Transverse colon (tissue), 4 donors: ENCODE results near the gene ATOSB. TPM values are rescaled to one million over a fixed set of nuclear protein-coding genes. Genes with fewer than 3 reads are reported as not detected.

Experiments used
- DNase-seq: peaks from one replicate; pipeline ENCODE4 v3.0.0-alpha.2; 2019
- H3K27ac ChIP-seq, 4 donors: fragments of 200-600 bp; sonication (generic); 2 replicates each; pipeline ENCODE4 v1.5.1; 2016 to 2018; ENCODE audit warnings: inconsistent platforms in 4 of 4
- H3K27me3 ChIP-seq: fragments of 200-600 bp; sonication (generic); 2 replicates; pipeline ENCODE4 v1.5.1; 2017; ENCODE audit warnings: inconsistent platforms
- H3K36me3 ChIP-seq, 4 donors: fragments of 200-600 bp; sonication (generic); 2 replicates each; pipeline ENCODE4 v1.5.1; 2017 to 2019; ENCODE audit warnings: inconsistent platforms in 4 of 4
- H3K4me1 ChIP-seq, 4 donors: fragments of 200-600 bp; sonication (generic); 2 replicates each; pipeline ENCODE4 v1.5.1; 2017 to 2020; ENCODE audit warnings: inconsistent platforms in 4 of 4
- H3K4me3 ChIP-seq, 4 donors: fragments of 200-600 bp; sonication (generic); 1 replicate in 1 of 4; 2 replicates in 3 of 4; pipeline versions ENCODE4 v1.5.1 to v1.6.1; 2017 to 2019; ENCODE audit warnings: inconsistent platforms in 4 of 4
- H3K9me3 ChIP-seq, 2 donors: fragments of 200-600 bp; sonication (generic); 2 replicates each; pipeline ENCODE4 v1.5.1; 2017 to 2019; ENCODE audit warnings: inconsistent platforms in 2 of 2
- CTCF ChIP-seq, 5 experiments: fragments of 200-600 bp in 3 of 5; fragments of 450-650 bp in 2 of 5; sonication (generic) in 3 of 5; IDR thresholded peaks; 1 replicate in 2 of 5; 2 replicates in 3 of 5; pipeline ENCODE4 v1.5.1; 2016 to 2017; ENCODE audit warnings: antibody characterized with exemption in 5 of 5, inconsistent platforms in 3 of 5, mild to moderate bottlenecking in 2 of 5, moderate library complexity in 1 of 5
- EP300 ChIP-seq: sonication (generic); formaldehyde crosslinking; IDR thresholded peaks from one replicate; pipeline ENCODE4 v1.6.1; 2017; ENCODE audit warnings: antibody characterized with exemption, low read depth
- POLR2A ChIP-seq: fragments of 450-650 bp; IDR thresholded peaks from one replicate; pipeline ENCODE4 v1.6.1; 2016; ENCODE audit warnings: antibody characterized with exemption, mild to moderate bottlenecking, moderate library complexity
- POLR2AphosphoS5 ChIP-seq, 3 donors: sonication (generic); formaldehyde crosslinking; IDR thresholded peaks; one replicate each; pipeline ENCODE4 v1.6.1; 2016; ENCODE audit warnings: antibody characterized with exemption in 3 of 3
- WGBS, 2 donors: methylation state at CpG; one replicate each; pipeline ENCODE4 v1.1.5; 2018; ENCODE audit warnings: low coverage in 1 of 2; 5-methylcytosine and 5-hydroxymethylcytosine counted together
- in situ Hi-C, 4 donors: fragments of 200-750 bp; cut with MboI; loops; one replicate each; pipeline versions ENCODE4 v1.15.0 to v1.15.1; 2017; ENCODE audit warnings: low sequenced_read_pairs in 3 of 4, low pct_ligation_motif_present in 1 of 4, low pct_unique_long_range_greater_than_20kb in 1 of 4
- intact Hi-C: fragments of 100-400 bp; cut with DNase I; formaldehyde crosslinking; loops from one replicate; pipeline ENCODE4 v1.15.1; 2023; ENCODE audit warnings: low total_unique reads
- total RNA-seq, 4 donors: library from RNA; depleted of rRNA; stranded (reverse); fragments of >200 nt; gene quantifications; one replicate each; pipeline ENCODE4 v1.1.0, GENCODE V29; 2016

The ATOSB gene
- total RNA-seq, 4 donors from 2014 or later = 23.9 to 30.0 (median 27.3) TPM

DNA sequence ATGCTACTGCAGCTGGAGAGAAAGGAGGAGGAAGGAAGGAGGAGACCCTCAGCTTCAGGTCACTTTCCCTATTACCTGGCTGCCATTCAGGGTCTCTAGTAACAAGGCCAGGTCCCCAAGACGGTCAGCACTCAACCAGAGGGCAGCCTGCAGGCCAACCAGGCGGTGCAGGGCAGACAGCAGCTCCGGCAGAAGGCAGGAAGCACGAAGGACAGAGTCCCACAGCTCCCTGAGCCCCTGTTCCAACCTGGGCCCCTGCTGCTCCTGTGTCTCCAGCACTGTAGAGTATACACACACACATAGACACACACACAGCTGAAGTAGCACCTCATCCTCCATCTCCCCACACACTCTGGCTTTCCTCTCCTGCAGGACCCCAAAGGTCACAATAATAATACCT lies 37.6 kb downstream of the ATOSB start:
- WGBS, 2 donors = 96% methylated on average over 4 of the region's 4 CpGs; no CpG with 5 or more reads in 1 of the 2 donors
- Histone ChIP-seq H3K9me3 (no peaks in the 10 kb centered on the region), H3K4me1 (peaks cover 5 to 22% (median 15%) of the 10 kb centered on the region in 4 donors), H3K36me3 (no peaks in the 10 kb centered on the region), H3K27me3 (no peaks in the 10 kb centered on the region), H3K4me3 (no peak overlapping the region), H3K27ac (no peak overlapping the region)
- TF ChIP-seq POLR2AphosphoS5 (IDR thresholded peaks at IDR 0.05) (no peak), CTCF (IDR thresholded peaks at IDR 0.05) (no peak), EP300 (no peak), POLR2A (no peak)
- DNase-seq = no peak
- in situ Hi-C loops = no loop called here
- intact Hi-C loops = no loop called here

DNA sequence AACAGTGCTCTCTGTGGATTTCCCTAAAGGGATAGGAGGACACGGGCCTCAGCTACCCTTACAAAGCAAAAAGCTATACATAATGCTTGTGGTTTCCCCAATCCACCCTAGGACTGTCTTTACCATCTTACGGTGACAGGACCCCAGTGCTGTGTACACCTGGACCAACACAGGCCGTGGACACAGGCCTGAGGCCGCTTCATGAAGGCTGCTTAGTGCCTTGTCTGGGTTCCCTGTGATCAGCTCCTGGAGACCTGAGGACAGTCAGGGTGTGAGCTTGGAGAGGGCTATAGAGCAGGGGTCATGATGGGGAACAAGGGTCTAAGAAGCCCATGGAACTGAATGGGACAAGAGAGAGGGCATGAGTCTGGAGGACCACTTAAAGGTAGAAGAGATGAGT lies 38.8 kb downstream of the ATOSB start:
- intact Hi-C loops (no loop called here), in situ Hi-C loops (no loop called here)
- no peak overlapping the region for H3K27ac ChIP-seq
- H3K4me1 ChIP-seq = peaks cover 5 to 25% (median 15%) of the 10 kb centered on the region in 4 donors
- DNase-seq = no peak
- WGBS, 2 donors = 92% methylated on average over 4 of the region's 4 CpGs; no CpG with 5 or more reads in 1 of the 2 donors
- no peak overlapping the region for H3K4me3 ChIP-seq
- TF ChIP-seq POLR2A (no peak), CTCF (IDR thresholded peaks at IDR 0.05) (no peak)
- H3K9me3 ChIP-seq = no peaks in the 10 kb centered on the region
- no peaks in the 10 kb centered on the region for H3K36me3 ChIP-seq
- H3K27me3 ChIP-seq = no peaks in the 10 kb centered on the region

DNA sequence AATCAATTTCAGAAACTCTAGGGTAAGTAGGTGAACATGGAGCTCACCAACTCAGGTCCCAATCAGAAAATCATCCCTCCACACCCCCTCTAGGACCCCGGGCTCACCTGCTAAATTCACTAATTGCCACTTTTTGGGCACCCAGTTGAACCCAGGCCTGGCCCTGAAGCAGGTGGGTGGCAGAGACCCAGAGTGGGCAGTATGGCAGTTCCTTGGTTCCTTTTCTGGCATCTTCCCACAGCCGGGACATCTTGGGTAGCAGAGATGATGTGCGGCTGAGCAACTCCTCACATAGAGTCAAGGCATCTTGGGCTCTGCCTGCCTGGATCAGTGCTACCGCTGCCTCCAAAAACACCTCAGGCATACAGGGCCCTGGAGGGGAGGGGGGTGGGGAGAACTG lies 40.3 kb downstream of the ATOSB start:
- H3K9me3 ChIP-seq = no peaks in the 10 kb centered on the region
- WGBS, 2 donors = 98% methylated on average over 4 of the region's 4 CpGs; no CpG with 5 or more reads in 1 of the 2 donors
- H3K4me3 ChIP-seq = no peak overlapping the region
- no peaks in the 10 kb centered on the region for H3K36me3 ChIP-seq
- DNase-seq = no peak
- no peaks in the 10 kb centered on the region for H3K27me3 ChIP-seq
- in situ Hi-C loops (no loop called here), intact Hi-C loops (no loop called here)
- H3K4me1 ChIP-seq = peaks cover 10 to 29% (median 22%) of the 10 kb centered on the region in 4 donors
- TF ChIP-seq POLR2AphosphoS5 (IDR thresholded peaks at IDR 0.05) (no peak), POLR2A (no peak), CTCF (IDR thresholded peaks at IDR 0.05) (no peak), EP300 (no peak)
- no peak overlapping the region for H3K27ac ChIP-seq

DNA sequence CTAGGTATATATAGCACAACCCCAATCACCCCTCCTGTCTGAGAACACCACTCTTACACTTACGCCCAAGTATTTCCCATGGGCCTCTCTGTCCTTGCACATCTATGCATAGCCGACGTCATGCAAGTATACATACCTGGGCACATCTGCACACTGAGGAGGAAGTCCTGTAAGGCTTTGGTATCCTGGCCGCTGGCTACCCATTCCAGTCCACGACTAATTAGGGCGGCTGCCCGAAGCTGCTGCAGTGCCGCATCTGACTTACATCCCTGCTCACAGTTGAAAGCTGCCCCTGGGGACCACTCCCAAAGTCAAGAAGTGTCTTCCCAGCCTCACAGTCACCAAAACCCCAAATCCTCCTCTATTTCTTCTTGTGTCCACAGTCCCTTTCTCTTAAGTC lies 40.9 kb downstream of the ATOSB start:
- H3K4me3 ChIP-seq = no peak overlapping the region
- no peaks in the 10 kb centered on the region for H3K36me3 ChIP-seq
- no peaks in the 10 kb centered on the region for H3K9me3 ChIP-seq
- H3K4me1 ChIP-seq = peaks cover 16 to 33% (median 26%) of the 10 kb centered on the region in 4 donors
- no peaks in the 10 kb centered on the region for H3K27me3 ChIP-seq
- H3K27ac ChIP-seq = no peak overlapping the region
- TF ChIP-seq CTCF (IDR thresholded peaks at IDR 0.05) (no peak), POLR2A (no peak), EP300 (no peak)
- in situ Hi-C loops (no loop called here), intact Hi-C loops (no loop called here)
- 90 to 96% methylated on average over 4 to 8 of the region's 8 CpGs for WGBS, 2 donors
- DNase-seq = no peak
